Neural crest cell (in vitro differentiated cells): ENCODE data around the gene NPR3. TPM values are rescaled to one million over a fixed set of nuclear protein-coding genes. Genes with fewer than 3 reads are reported as not detected.

Source experiments
- DNase-seq: peaks from one replicate; pipeline ENCODE4 v3.0.0; 2021; ENCODE audit warnings: low read depth, mixed read lengths, low spot score
- H3K27ac Mint-ChIP-seq: one replicate; pipeline ENCODE4 v1.8.0; 2021; ENCODE audit warnings: mild to moderate bottlenecking, mixed read lengths; ENCODE audit not compliant: unreplicated experiment
- H3K27me3 Mint-ChIP-seq: 2 replicates; pipeline ENCODE4 v1.8.0; 2021; ENCODE audit warnings: low read depth, mild to moderate bottlenecking, mixed read lengths
- H3K36me3 Mint-ChIP-seq: 2 replicates; pipeline ENCODE4 v1.8.0; 2021; ENCODE audit warnings: low read depth, mild to moderate bottlenecking, mixed read lengths
- H3K4me1 Mint-ChIP-seq: 2 replicates; pipeline ENCODE4 v1.8.0; 2021; ENCODE audit warnings: mixed read lengths
- H3K4me3 Mint-ChIP-seq: one replicate; pipeline ENCODE4 v1.8.0; 2021; ENCODE audit warnings: mild to moderate bottlenecking, mixed read lengths
- H3K9me3 Mint-ChIP-seq: 2 replicates; pipeline ENCODE4 v1.8.0; 2021; ENCODE audit warnings: mixed read lengths
- total RNA-seq: library from RNA; stranded (reverse); gene quantifications from 2 replicates; pipeline ENCODE4 v1.2.1, GENCODE V29; 2021
- TF ChIP-seq, protein P1 (sequence below): fragments of 200-600 bp; sonication (generic); conservative IDR thresholded peaks from 2 replicates; pipeline ENCODE4 v1.5.0; 2021; ENCODE audit warnings: antibody characterized with exemption, mild to moderate bottlenecking

The NPR3 gene
- total RNA-seq, 1 donor from 2014 or later: 6.8 TPM

GRCh38 chr5:32779754-32780415 is 68.8 kb downstream of the NPR3 start:
- Mint-ChIP-seq H3K36me3 (no peaks in the 10 kb centered on the region), H3K27me3 (no peaks in the 10 kb centered on the region), H3K27ac (no peak overlapping the region), H3K9me3 (peaks cover 4% of the 10 kb centered on the region), H3K4me1 (no peaks in the 10 kb centered on the region), H3K4me3 (no peak overlapping the region)
- DNase-seq: no peak
- TF ChIP-seq, protein P1, sequence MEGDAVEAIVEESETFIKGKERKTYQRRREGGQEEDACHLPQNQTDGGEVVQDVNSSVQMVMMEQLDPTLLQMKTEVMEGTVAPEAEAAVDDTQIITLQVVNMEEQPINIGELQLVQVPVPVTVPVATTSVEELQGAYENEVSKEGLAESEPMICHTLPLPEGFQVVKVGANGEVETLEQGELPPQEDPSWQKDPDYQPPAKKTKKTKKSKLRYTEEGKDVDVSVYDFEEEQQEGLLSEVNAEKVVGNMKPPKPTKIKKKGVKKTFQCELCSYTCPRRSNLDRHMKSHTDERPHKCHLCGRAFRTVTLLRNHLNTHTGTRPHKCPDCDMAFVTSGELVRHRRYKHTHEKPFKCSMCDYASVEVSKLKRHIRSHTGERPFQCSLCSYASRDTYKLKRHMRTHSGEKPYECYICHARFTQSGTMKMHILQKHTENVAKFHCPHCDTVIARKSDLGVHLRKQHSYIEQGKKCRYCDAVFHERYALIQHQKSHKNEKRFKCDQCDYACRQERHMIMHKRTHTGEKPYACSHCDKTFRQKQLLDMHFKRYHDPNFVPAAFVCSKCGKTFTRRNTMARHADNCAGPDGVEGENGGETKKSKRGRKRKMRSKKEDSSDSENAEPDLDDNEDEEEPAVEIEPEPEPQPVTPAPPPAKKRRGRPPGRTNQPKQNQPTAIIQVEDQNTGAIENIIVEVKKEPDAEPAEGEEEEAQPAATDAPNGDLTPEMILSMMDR: no peak

GRCh38 chr5:32780508-32780919 is 69.4 kb downstream of the NPR3 start:
- DNase-seq: no peak
- peaks cover 1% of the 10 kb centered on the region for H3K4me1 Mint-ChIP-seq
- H3K27ac Mint-ChIP-seq: no peak overlapping the region
- TF ChIP-seq, protein P1: no peak
- no peaks in the 10 kb centered on the region for H3K27me3 Mint-ChIP-seq
- H3K4me3 Mint-ChIP-seq: no peak overlapping the region
- H3K9me3 Mint-ChIP-seq: peaks cover 4% of the 10 kb centered on the region
- H3K36me3 Mint-ChIP-seq: no peaks in the 10 kb centered on the region

- Mint-ChIP-seq H3K27ac (no peak overlapping the region), H3K36me3 (peaks cover 3% of the 10 kb centered on the region), H3K4me1 (peaks cover 17% of the 10 kb centered on the region), H3K4me3 (no peak overlapping the region), H3K27me3 (no peaks in the 10 kb centered on the region), H3K9me3 (peaks cover 2% of the 10 kb centered on the region)
- no peak for DNase-seq
- TF ChIP-seq, protein P1: no peak
Measured at GRCh38 chr5:32783661-32784060, 72.5 kb downstream of the NPR3 start.

GRCh38 chr5:32785611-32786254 is 74.6 kb downstream of the NPR3 start:
- Mint-ChIP-seq H3K27ac (peak overlapping the region; percentile 69), H3K4me1 (peaks cover 17% of the 10 kb centered on the region), H3K4me3 (peak overlapping the region; percentile 5), H3K9me3 (peaks cover 2% of the 10 kb centered on the region), H3K27me3 (no peaks in the 10 kb centered on the region), H3K36me3 (peaks cover 3% of the 10 kb centered on the region)
- DNase-seq: peak; percentile 10
- TF ChIP-seq, protein P1: no peak

DNA sequence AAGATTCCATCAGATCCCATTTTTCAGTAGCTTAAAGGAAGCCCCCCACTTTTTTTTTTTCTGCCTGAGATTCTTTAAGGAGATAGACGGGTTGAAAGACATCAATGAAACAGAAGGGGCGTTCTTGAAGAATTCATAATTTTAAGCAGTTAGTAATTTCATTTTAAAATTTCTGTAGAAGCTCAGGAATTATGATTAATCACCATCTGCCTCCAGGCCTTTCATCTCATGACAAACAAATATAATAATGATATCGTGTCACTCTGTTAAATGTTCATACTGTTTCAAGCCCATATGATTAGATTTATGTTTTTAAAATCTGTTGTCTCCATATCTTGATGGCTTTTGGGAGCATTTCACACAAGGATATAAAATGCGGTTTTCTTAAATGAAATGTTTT is 75.2 kb downstream of the NPR3 start:
- H3K4me3 Mint-ChIP-seq: no peak overlapping the region
- no peak for DNase-seq
- H3K9me3 Mint-ChIP-seq: peaks cover 2% of the 10 kb centered on the region
- H3K4me1 Mint-ChIP-seq: peaks cover 17% of the 10 kb centered on the region
- no peaks in the 10 kb centered on the region for H3K27me3 Mint-ChIP-seq
- TF ChIP-seq, protein P1: no peak
- H3K36me3 Mint-ChIP-seq: peaks cover 3% of the 10 kb centered on the region
- peak overlapping the region; percentile 69 for H3K27ac Mint-ChIP-seq
